Measurements from ENCODE around the gene AGAP3.
"Not testable (repeated sequence)": the region's sequence is repeated elsewhere in the genome, so short reads cannot be mapped to it uniquely, and the experiment has no call there.

The AGAP3 gene

DNA sequence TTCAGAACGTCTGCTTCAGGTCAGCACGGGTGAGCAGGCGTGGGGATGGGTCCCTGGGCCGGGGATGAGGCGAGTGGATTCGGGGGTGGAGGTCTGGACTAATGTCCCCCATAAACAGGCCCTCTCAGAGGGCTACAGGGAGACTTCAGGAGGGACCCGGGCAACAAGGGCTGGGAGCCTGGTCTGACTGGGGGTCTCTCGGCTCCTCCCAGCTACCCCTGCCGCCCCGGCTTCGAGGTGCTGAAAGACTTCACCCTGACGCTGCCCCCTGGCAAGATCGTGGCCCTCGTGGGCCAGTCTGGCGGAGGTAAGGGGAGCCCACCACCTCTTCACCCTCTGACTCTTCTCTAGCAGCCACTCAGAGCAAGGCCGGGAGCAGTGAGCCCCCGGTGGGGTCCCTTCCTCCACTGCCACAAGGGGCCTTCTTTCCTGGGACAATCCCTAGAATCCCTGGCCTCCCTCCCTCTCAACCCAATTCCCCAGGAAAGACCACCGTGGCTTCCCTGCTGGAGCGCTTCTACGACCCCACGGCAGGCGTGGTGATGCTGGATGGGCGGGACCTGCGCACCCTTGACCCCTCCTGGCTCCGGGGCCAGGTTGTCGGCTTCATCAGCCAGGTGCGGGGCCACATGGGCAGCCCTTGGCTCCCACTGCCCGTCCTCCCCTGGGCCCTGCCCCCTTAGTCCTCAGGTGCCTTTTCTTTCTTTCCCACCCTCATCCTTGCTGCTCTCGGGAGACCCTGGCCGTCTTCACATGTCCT, 45.5 kb upstream of the AGAP3 start:
- Histone ChIP-seq H3K23ac (ENCODE audit: low read length) (no peak overlapping the region), H3K4ac (ENCODE audit: low read depth, low read length) (no peak overlapping the region), H3K4me3 (ENCODE audit: low read depth, low read length) (no peak overlapping the region), H3K4me2 (ENCODE audit: low read length) (no peak overlapping the region), H4K8ac (ENCODE audit: low read depth, low read length) (no peak overlapping the region), H3K27ac (ENCODE audit: low read depth, low read length) (no peak overlapping the region), H3K36me3 (ENCODE audit: control insufficient read depth in 1 of 2, insufficient read depth in 2 of 2, low read length in 2 of 2) (peaks cover 39 to 47% of the 10 kb centered on the region in 2 experiments), H3K27me3 (ENCODE audit: insufficient read depth, low read length) (no peaks in the 10 kb centered on the region), H3K14ac (ENCODE audit: low read length) (peak overlapping the region; percentile 33), H2AFZ (ENCODE audit: insufficient read depth, low read length, poor library complexity) (no peak overlapping the region), H2BK5ac (ENCODE audit: low read depth, low read length, poor library complexity) (no peak overlapping the region), H4K91ac (ENCODE audit: low read depth, low read length) (peak overlapping the region; percentile 74), H3K9me3 (ENCODE audit: insufficient read depth, low read depth, low read length) (peaks cover 1% of the 10 kb centered on the region), H2BK120ac (ENCODE audit: insufficient read depth, low read length, poor library complexity) (peak overlapping the region; percentile 65), H4K12ac (ENCODE audit: low read depth, low read length) (no peak overlapping the region), H3K18ac (ENCODE audit: low read length) (no peak overlapping the region), H3K79me2 (ENCODE audit: control insufficient read depth, insufficient read depth, low read length, poor library complexity) (no peaks in the 10 kb centered on the region), H2AK5ac (ENCODE audit: low read length) (peak overlapping the region; percentile 13), H3K9ac (ENCODE audit: low read length) (no peak overlapping the region), H3K4me1 (ENCODE audit: control insufficient read depth in 1 of 2, insufficient read depth in 2 of 2, low read length in 2 of 2) (peaks cover 19 to 21% of the 10 kb centered on the region in 2 experiments), H3K79me1 (ENCODE audit: low read length) (peaks cover 13% of the 10 kb centered on the region), H2BK12ac (ENCODE audit: low read length) (peak overlapping the region; percentile 42)
- DNase-seq: no peak
- no CpG with 5 or more reads among the region's 30 CpGs for WGBS (ENCODE audit: extremely low coverage, insufficient coverage, insufficient read length)

GRCh38 chr7:151043449-151043848, 42.8 kb upstream of the AGAP3 start:
- not testable (repeated sequence) for H3K18ac ChIP-seq (ENCODE audit: low read length); H2AFZ ChIP-seq (ENCODE audit: insufficient read depth, low read length, poor library complexity); H4K91ac ChIP-seq (ENCODE audit: low read depth, low read length); H2BK120ac ChIP-seq (ENCODE audit: insufficient read depth, low read length, poor library complexity); H3K4me2 ChIP-seq (ENCODE audit: low read length); H3K9me3 ChIP-seq (ENCODE audit: insufficient read depth, low read depth, low read length); H2BK5ac ChIP-seq (ENCODE audit: low read depth, low read length, poor library complexity); H3K14ac ChIP-seq (ENCODE audit: low read length); H3K27ac ChIP-seq (ENCODE audit: low read depth, low read length); H3K4me3 ChIP-seq (ENCODE audit: low read depth, low read length); H3K4ac ChIP-seq (ENCODE audit: low read depth, low read length); H2BK12ac ChIP-seq (ENCODE audit: low read length); H3K23ac ChIP-seq (ENCODE audit: low read length); H3K79me2 ChIP-seq (ENCODE audit: control insufficient read depth, insufficient read depth, low read length, poor library complexity); DNase-seq; H4K12ac ChIP-seq (ENCODE audit: low read depth, low read length); H3K27me3 ChIP-seq (ENCODE audit: insufficient read depth, low read length); H2AK5ac ChIP-seq (ENCODE audit: low read length); H3K9ac ChIP-seq (ENCODE audit: low read length); H4K8ac ChIP-seq (ENCODE audit: low read depth, low read length)
- no CpG with 5 or more reads among the region's 10 CpGs for WGBS (ENCODE audit: extremely low coverage, insufficient coverage, insufficient read length)
- Histone ChIP-seq H3K79me1 (ENCODE audit: low read length) (peaks cover 11% of the 10 kb centered on the region), H3K36me3 (ENCODE audit: control insufficient read depth in 1 of 2, insufficient read depth in 2 of 2, low read length in 2 of 2) (peaks cover 26 to 33% of the 10 kb centered on the region in 2 experiments), H3K4me1 (ENCODE audit: control insufficient read depth in 1 of 2, insufficient read depth in 2 of 2, low read length in 2 of 2) (peaks cover 17 to 18% of the 10 kb centered on the region in 2 experiments)

DNA sequence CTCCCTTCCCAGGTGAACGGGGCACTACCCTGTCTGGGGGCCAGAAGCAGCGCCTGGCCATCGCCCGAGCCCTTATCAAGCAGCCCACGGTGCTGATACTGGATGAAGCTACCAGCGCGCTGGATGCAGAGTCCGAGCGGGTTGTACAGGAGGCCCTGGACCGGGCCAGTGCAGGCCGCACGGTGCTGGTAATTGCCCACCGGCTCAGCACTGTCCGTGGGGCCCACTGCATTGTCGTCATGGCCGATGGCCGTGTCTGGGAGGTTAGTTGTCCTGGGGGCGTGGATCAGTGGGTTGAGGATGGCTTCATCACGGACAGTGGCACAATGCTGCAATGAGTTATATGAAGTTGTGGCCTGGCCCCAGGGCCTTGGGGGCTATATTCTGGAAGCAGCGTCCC, 42.3 kb upstream of the AGAP3 start:
- Histone ChIP-seq H3K9me3 (ENCODE audit: insufficient read depth, low read depth, low read length) (peaks cover 3% of the 10 kb centered on the region), H2BK12ac (ENCODE audit: low read length) (no peak overlapping the region), H3K18ac (ENCODE audit: low read length) (no peak overlapping the region), H4K12ac (ENCODE audit: low read depth, low read length) (no peak overlapping the region), H3K14ac (ENCODE audit: low read length) (no peak overlapping the region), H3K27me3 (ENCODE audit: insufficient read depth, low read length) (no peaks in the 10 kb centered on the region), H3K36me3 (ENCODE audit: control insufficient read depth in 1 of 2, insufficient read depth in 2 of 2, low read length in 2 of 2) (peaks cover 26 to 33% of the 10 kb centered on the region in 2 experiments), H4K8ac (ENCODE audit: low read depth, low read length) (no peak overlapping the region), H3K79me2 (ENCODE audit: control insufficient read depth, insufficient read depth, low read length, poor library complexity) (no peaks in the 10 kb centered on the region), H3K9ac (ENCODE audit: low read length) (no peak overlapping the region), H3K4me3 (ENCODE audit: low read depth, low read length) (no peak overlapping the region), H4K91ac (ENCODE audit: low read depth, low read length) (no peak overlapping the region), H3K27ac (ENCODE audit: low read depth, low read length) (no peak overlapping the region), H2BK120ac (ENCODE audit: insufficient read depth, low read length, poor library complexity) (no peak overlapping the region), H3K4me2 (ENCODE audit: low read length) (no peak overlapping the region), H3K23ac (ENCODE audit: low read length) (no peak overlapping the region), H3K4ac (ENCODE audit: low read depth, low read length) (no peak overlapping the region), H2AK5ac (ENCODE audit: low read length) (no peak overlapping the region), H2BK5ac (ENCODE audit: low read depth, low read length, poor library complexity) (no peak overlapping the region), H3K79me1 (ENCODE audit: low read length) (peaks cover 8% of the 10 kb centered on the region), H3K4me1 (ENCODE audit: control insufficient read depth in 1 of 2, insufficient read depth in 2 of 2, low read length in 2 of 2) (peaks cover 12 to 13% of the 10 kb centered on the region in 2 experiments), H2AFZ (ENCODE audit: insufficient read depth, low read length, poor library complexity) (no peak overlapping the region)
- no CpG with 5 or more reads among the region's 20 CpGs for WGBS (ENCODE audit: extremely low coverage, insufficient coverage, insufficient read length)
- DNase-seq: no peak

GRCh38 chr7:151045262-151045661, 41.0 kb upstream of the AGAP3 start:
- Histone ChIP-seq H3K23ac (ENCODE audit: low read length) (no peak overlapping the region), H4K91ac (ENCODE audit: low read depth, low read length) (no peak overlapping the region)

More at GRCh38 chr7:151045262-151045661, 41.0 kb upstream of the AGAP3 start:
- Histone ChIP-seq H2AK5ac (ENCODE audit: low read length) (no peak overlapping the region), H2BK5ac (ENCODE audit: low read depth, low read length, poor library complexity) (no peak overlapping the region), H3K4me3 (ENCODE audit: low read depth, low read length) (no peak overlapping the region), H3K4me2 (ENCODE audit: low read length) (no peak overlapping the region), H3K9me3 (ENCODE audit: insufficient read depth, low read depth, low read length) (peaks cover 6% of the 10 kb centered on the region), H3K4me1 (ENCODE audit: control insufficient read depth in 1 of 2, insufficient read depth in 2 of 2, low read length in 2 of 2) (peaks cover under 1 to 2% of the 10 kb centered on the region in 2 experiments), H4K12ac (ENCODE audit: low read depth, low read length) (no peak overlapping the region), H3K27me3 (ENCODE audit: insufficient read depth, low read length) (no peaks in the 10 kb centered on the region), H3K36me3 (ENCODE audit: control insufficient read depth in 1 of 2, insufficient read depth in 2 of 2, low read length in 2 of 2) (peaks cover 26 to 33% of the 10 kb centered on the region in 2 experiments), H2BK120ac (ENCODE audit: insufficient read depth, low read length, poor library complexity) (no peak overlapping the region), H3K14ac (ENCODE audit: low read length) (no peak overlapping the region), H3K27ac (ENCODE audit: low read depth, low read length) (no peak overlapping the region), H3K18ac (ENCODE audit: low read length) (no peak overlapping the region), H3K79me1 (ENCODE audit: low read length) (peaks cover 2% of the 10 kb centered on the region), H3K79me2 (ENCODE audit: control insufficient read depth, insufficient read depth, low read length, poor library complexity) (no peaks in the 10 kb centered on the region), H3K4ac (ENCODE audit: low read depth, low read length) (no peak overlapping the region), H4K8ac (ENCODE audit: low read depth, low read length) (no peak overlapping the region), H2AFZ (ENCODE audit: insufficient read depth, low read length, poor library complexity) (no peak overlapping the region), H2BK12ac (ENCODE audit: low read length) (no peak overlapping the region), H3K9ac (ENCODE audit: low read length) (no peak overlapping the region)
- no peak for DNase-seq
- no CpG with 5 or more reads among the region's 11 CpGs for WGBS (ENCODE audit: extremely low coverage, insufficient coverage, insufficient read length)

All from trophoblast cell (in vitro differentiated cells and primary cell).